Neural cell (in vitro differentiated cells): ENCODE data around the gene RAB44. TPM values are rescaled to one million over a fixed set of nuclear protein-coding genes. Genes with fewer than 3 reads are reported as not detected.

ENCODE experiments used
- H2AFZ ChIP-seq: fragments of 200-600, 300-800 bp; sonication (generic), shearing (Covaris generic); 2 replicates; pipeline ENCODE4 v1.6.0; 2014; ENCODE audit warnings: low read depth, mild to moderate bottlenecking, antibody characterized with exemption, low read length, moderate library complexity
- H3F3A ChIP-seq: fragments of 200-600 bp; shearing (Covaris generic); 2 replicates; pipeline ENCODE4 v1.6.1; 2016; ENCODE audit warnings: mild to moderate bottlenecking, moderate library complexity, mixed read lengths, antibody characterized with exemption, low read length; ENCODE audit not compliant: insufficient read depth, poor library complexity, severe bottlenecking
- H3K27ac ChIP-seq: fragments of 200-600, 300-800 bp; sonication (generic), shearing (Covaris generic); 2 replicates; pipeline ENCODE4 v1.5.1; 2014; ENCODE audit warnings: mild to moderate bottlenecking, low read length, moderate library complexity
- H3K27me3 ChIP-seq: fragments of 300-800, 200-600 bp; sonication (generic), shearing (Covaris generic); 2 replicates; pipeline ENCODE4 v1.6.0; 2014; ENCODE audit warnings: mild to moderate bottlenecking, low read depth, low read length, moderate library complexity; ENCODE audit not compliant: insufficient read depth
- H3K36me3 ChIP-seq: fragments of 300-800, 200-600 bp; sonication (generic), shearing (Covaris generic); 2 replicates; pipeline ENCODE4 v1.5.1; 2014; ENCODE audit warnings: mild to moderate bottlenecking, antibody characterized with exemption, low read length, moderate library complexity; ENCODE audit not compliant: insufficient read depth
- H3K4me2 ChIP-seq: fragments of 300-800, 200-600 bp; sonication (generic), shearing (Covaris generic); 2 replicates; pipeline ENCODE4 v1.6.0; 2014; ENCODE audit warnings: mild to moderate bottlenecking, low read length
- H3K4me3 ChIP-seq: fragments of 300-800, 200-600 bp; sonication (generic), shearing (Covaris generic); 2 replicates; pipeline ENCODE4 v1.5.1; 2014; ENCODE audit warnings: mild to moderate bottlenecking, low read length, moderate library complexity
- H3K79me2 ChIP-seq: fragments of 200-600 bp; shearing (Covaris generic); replicated peaks from 2 replicates; pipeline ENCODE4 v1.6.0; 2014; ENCODE audit warnings: mild to moderate bottlenecking, low read length, moderate library complexity; ENCODE audit not compliant: insufficient read depth
- H3K9ac ChIP-seq: fragments of 300-800, 200-600 bp; sonication (generic), shearing (Covaris generic); 2 replicates; pipeline ENCODE4 v1.6.1; 2016; ENCODE audit warnings: mild to moderate bottlenecking, low read length, mixed read lengths
- H3K9me2 ChIP-seq: fragments of 200-600 bp; shearing (Covaris generic); 2 replicates; pipeline ENCODE4 v1.6.1; 2016; ENCODE audit warnings: mild to moderate bottlenecking, low read length, mixed read lengths; ENCODE audit not compliant: insufficient read depth
- H3K9me3 ChIP-seq: fragments of 200-600, 300-800 bp; sonication (generic), shearing (Covaris generic); 2 replicates; pipeline ENCODE4 v1.6.1; 2016; ENCODE audit warnings: mild to moderate bottlenecking, mixed run types, low read length, moderate library complexity, mixed read lengths
- H4K20me1 ChIP-seq: fragments of 200-600 bp; shearing (Covaris generic); 2 replicates; pipeline ENCODE4 v1.6.1; 2016; ENCODE audit warnings: mild to moderate bottlenecking, mixed run types; ENCODE audit not compliant: insufficient read depth
- CTCF ChIP-seq: fragments of 450-650 bp; IDR thresholded peaks from 2 replicates; pipeline ENCODE4 v1.5.1; 2014; ENCODE audit warnings: antibody characterized with exemption, mild to moderate bottlenecking, moderate library complexity; ENCODE audit not compliant: poor library complexity, severe bottlenecking
- EP300 ChIP-seq: fragments of 450-650 bp; conservative IDR thresholded peaks from 2 replicates; pipeline ENCODE4 v1.6.1; 2014; ENCODE audit warnings: antibody characterized with exemption, mild to moderate bottlenecking, moderate library complexity; ENCODE audit not compliant: poor library complexity, severe bottlenecking
- EZH2 ChIP-seq: fragments of 200-600, 300-800 bp; shearing (Covaris generic), sonication (generic); IDR thresholded peaks from 2 replicates; pipeline ENCODE4 v1.6.1; 2014; ENCODE audit warnings: antibody characterized with exemption, low read length, borderline replicate concordance, mild to moderate bottlenecking; ENCODE audit not compliant: insufficient read depth, poor library complexity, severe bottlenecking
- MXI1 ChIP-seq: fragments of 450-650 bp; conservative IDR thresholded peaks from 2 replicates; pipeline ENCODE4 v1.6.1; 2014; ENCODE audit warnings: antibody characterized with exemption, mild to moderate bottlenecking; ENCODE audit not compliant: poor library complexity, severe bottlenecking
- POLR2AphosphoS5 ChIP-seq: IDR thresholded peaks from 2 replicates; pipeline ENCODE4 v1.6.1; 2012
- RAD21 ChIP-seq: fragments of 450-650 bp; conservative IDR thresholded peaks from 2 replicates; pipeline ENCODE4 v1.6.1; 2014; ENCODE audit warnings: antibody characterized with exemption, mild to moderate bottlenecking, moderate library complexity
- REST ChIP-seq: IDR thresholded peaks from 2 replicates; pipeline ENCODE4 v1.6.1; 2012; ENCODE audit warnings: borderline replicate concordance
- SMC3 ChIP-seq: fragments of 450-650 bp; conservative IDR thresholded peaks from 2 replicates; pipeline ENCODE4 v1.6.1; 2014; ENCODE audit warnings: antibody characterized with exemption, mild to moderate bottlenecking, moderate library complexity; ENCODE audit not compliant: poor library complexity
- TAF1 ChIP-seq: IDR thresholded peaks from 2 replicates; pipeline ENCODE4 v1.6.1; 2012; ENCODE audit warnings: low read depth
- polyA plus RNA-seq: library from polyadenylated mRNA; depleted of rRNA; stranded (reverse); fragments of >200 nt; gene quantifications from 2 replicates; pipeline ENCODE4 v1.2.3, GENCODE V29; 2014

Gene RAB44
- polyA plus RNA-seq, 1 donor from 2014 or later = not detected

- H4K20me1 ChIP-seq = no peaks in the 10 kb centered on the region
- H2AFZ ChIP-seq = no peak overlapping the region
- peaks cover 20% of the 10 kb centered on the region for H3K79me2 ChIP-seq
- no peak overlapping the region for H3K4me3 ChIP-seq
- no peaks in the 10 kb centered on the region for H3K9me2 ChIP-seq
- peaks cover 17% of the 10 kb centered on the region for H3K27me3 ChIP-seq
- H3K36me3 ChIP-seq = no peaks in the 10 kb centered on the region
- no peaks in the 10 kb centered on the region for H3K9me3 ChIP-seq
- no peak overlapping the region for H3K9ac ChIP-seq
- H3K27ac ChIP-seq = no peak overlapping the region
- H3F3A ChIP-seq = no peaks in the 10 kb centered on the region
- TF ChIP-seq TAF1 (no peak), POLR2AphosphoS5 (no peak), CTCF (no peak), SMC3 (no peak), EP300 (no peak), EZH2 (no peak), MXI1 (no peak), RAD21 (no peak), REST (no peak)
- H3K4me2 ChIP-seq = no peak overlapping the region
Measured at GRCh38 chr6:36684447-36684812, 13.2 kb upstream of the RAB44 start.

- Histone ChIP-seq H3K9me2 (no peaks in the 10 kb centered on the region), H3K27me3 (peaks cover 8% of the 10 kb centered on the region), H4K20me1 (no peaks in the 10 kb centered on the region), H3F3A (no peaks in the 10 kb centered on the region), H2AFZ (no peak overlapping the region), H3K36me3 (no peaks in the 10 kb centered on the region), H3K4me2 (no peak overlapping the region), H3K4me3 (no peak overlapping the region), H3K79me2 (peaks cover 20% of the 10 kb centered on the region), H3K27ac (no peak overlapping the region), H3K9me3 (no peaks in the 10 kb centered on the region), H3K9ac (no peak overlapping the region)
- TF ChIP-seq RAD21 = no peak
- TF ChIP-seq CTCF = no peak
- no peak for TF ChIP-seq TAF1
- no peak for TF ChIP-seq POLR2AphosphoS5
- no peak for TF ChIP-seq EP300
- no peak for TF ChIP-seq SMC3
- TF ChIP-seq EZH2 = no peak
- no peak for TF ChIP-seq REST
- no peak for TF ChIP-seq MXI1
Measured at GRCh38 chr6:36685166-36685924, 12.3 kb upstream of the RAB44 start.
